T-helper 17 cell (primary cell): ENCODE measurements around the gene SLC25A29. TPM values are rescaled to one million over a fixed set of nuclear protein-coding genes. Genes with fewer than 3 reads are reported as not detected.

Experiments used
- ATAC-seq: fragments of 150-1000 bp; cut with Tn5 transposase; 2 replicates; pipeline ENCODE4 v1.10.0; 2021; ENCODE audit warnings: mild to moderate bottlenecking, moderate library complexity
- DNase-seq, 3 donors: peaks; one replicate each; pipeline versions ENCODE4 v3.0.0 to v3.0.0-alpha.2; 2020 to 2021
- H3K9me3 ChIP-seq: one replicate; pipeline ENCODE4 v1.7.0; 2013; ENCODE audit warnings: low read length, mild to moderate bottlenecking; ENCODE audit not compliant: control insufficient read depth, poor library complexity, severe bottlenecking
- H3K27ac Mint-ChIP-seq: one replicate; pipeline ENCODE4 v1.8.0; 2022; ENCODE audit warnings: mild to moderate bottlenecking, moderate library complexity, mixed read lengths
- H3K27me3 Mint-ChIP-seq: one replicate; pipeline ENCODE4 v1.8.0; 2022; ENCODE audit warnings: mixed read lengths
- H3K36me3 Mint-ChIP-seq: one replicate; pipeline ENCODE4 v1.8.0; 2022; ENCODE audit warnings: low read depth, mixed read lengths
- H3K4me1 Mint-ChIP-seq: one replicate; pipeline ENCODE4 v1.8.0; 2022; ENCODE audit warnings: mild to moderate bottlenecking, mixed read lengths
- H3K4me3 Mint-ChIP-seq: one replicate; pipeline ENCODE4 v1.8.0; 2022; ENCODE audit warnings: mild to moderate bottlenecking, moderate library complexity, mixed read lengths
- total RNA-seq, 4 donors: library from RNA in 2 of 4; stranded (reverse) in 2 of 4; gene quantifications; one replicate each; pipeline ENCODE4 v1.2.3 and lab custom pipeline; 2022 to 2026

SLC25A29 gene
- total RNA-seq, 2 donors from 2014 or later: 3.7 to 5.9 TPM

- no peak for DNase-seq
- no peaks in the 10 kb centered on the region for H3K27me3 Mint-ChIP-seq
- no peaks in the 10 kb centered on the region for H3K9me3 ChIP-seq
- H3K27ac Mint-ChIP-seq: no peak overlapping the region
- H3K4me1 Mint-ChIP-seq: no peaks in the 10 kb centered on the region
- H3K36me3 Mint-ChIP-seq: no peaks in the 10 kb centered on the region
- H3K4me3 Mint-ChIP-seq: no peak overlapping the region
- no peak for ATAC-seq
Observed at GRCh38 chr14:100325958-100326357, 19.7 kb upstream of the SLC25A29 start.

- Mint-ChIP-seq H3K27me3 (no peaks in the 10 kb centered on the region), H3K4me1 (no peaks in the 10 kb centered on the region), H3K27ac (no peak overlapping the region), H3K4me3 (no peak overlapping the region), H3K36me3 (peaks cover under 1% of the 10 kb centered on the region)
- DNase-seq (no peak), ATAC-seq (no peak)
- no peaks in the 10 kb centered on the region for H3K9me3 ChIP-seq
Observed at GRCh38 chr14:100325231-100325632, 19.0 kb upstream of the SLC25A29 start.

GRCh38 chr14:100323942-100324307 is 17.7 kb upstream of the SLC25A29 start:
- Mint-ChIP-seq H3K27me3 (no peaks in the 10 kb centered on the region), H3K36me3 (peaks cover 3% of the 10 kb centered on the region), H3K4me3 (no peak overlapping the region), H3K27ac (no peak overlapping the region), H3K4me1 (peaks cover 5% of the 10 kb centered on the region)
- DNase-seq: no peak
- no peaks in the 10 kb centered on the region for H3K9me3 ChIP-seq
- ATAC-seq: no peak

GRCh38 chr14:100323121-100323941 is 17.1 kb upstream of the SLC25A29 start, which contains the start of gene SLC25A47:
SLC25A47 (plus strand) TSS chr14:100323339; CDS start chr14:100323415, 76 bp downstream.
- DNase-seq (no peak), ATAC-seq (no peak)
- Mint-ChIP-seq H3K27ac (no peak within 1 kb of the TSS), H3K4me1 (peaks cover 5% of the 10 kb centered on the region), H3K36me3 (peaks cover 3% of the 10 kb centered on the region), H3K4me3 (no peak within 1 kb of the TSS), H3K27me3 (no peaks in the 10 kb centered on the region)
- no peaks in the 10 kb centered on the region for H3K9me3 ChIP-seq

- no peaks in the 10 kb centered on the region for H3K27me3 Mint-ChIP-seq
Observed at GRCh38 chr14:100322138-100322957, 16.1 kb upstream of the SLC25A29 start.

GRCh38 chr14:100321473-100322137 is 15.4 kb upstream of the SLC25A29 start:
- Mint-ChIP-seq H3K4me3 (no peak overlapping the region), H3K36me3 (peaks cover 3% of the 10 kb centered on the region), H3K4me1 (peaks cover 7% of the 10 kb centered on the region), H3K27ac (no peak overlapping the region), H3K27me3 (no peaks in the 10 kb centered on the region)
- no peaks in the 10 kb centered on the region for H3K9me3 ChIP-seq
- ATAC-seq (no peak), DNase-seq (no peak)

More at GRCh38 chr14:100322138-100322957, 16.1 kb upstream of the SLC25A29 start:
- no peaks in the 10 kb centered on the region for H3K9me3 ChIP-seq
- no peak for DNase-seq
- ATAC-seq: no peak
- H3K27ac Mint-ChIP-seq: no peak overlapping the region
- H3K4me1 Mint-ChIP-seq: peaks cover 7% of the 10 kb centered on the region
- H3K36me3 Mint-ChIP-seq: peaks cover 3% of the 10 kb centered on the region
- H3K4me3 Mint-ChIP-seq: no peak overlapping the region

GRCh38 chr14:100320157-100320856 is 14.1 kb upstream of the SLC25A29 start:
- H3K4me1 Mint-ChIP-seq: peaks cover 7% of the 10 kb centered on the region
- H3K36me3 Mint-ChIP-seq: peaks cover 3% of the 10 kb centered on the region
- no peak for ATAC-seq
- DNase-seq: no peak
- H3K9me3 ChIP-seq: no peaks in the 10 kb centered on the region
- peak overlapping the region; percentile 63 for H3K4me3 Mint-ChIP-seq
- H3K27ac Mint-ChIP-seq: no peak overlapping the region
- H3K27me3 Mint-ChIP-seq: no peaks in the 10 kb centered on the region

GRCh38 chr14:100317912-100318808 is 11.9 kb upstream of the SLC25A29 start:
- peak overlapping the region; percentile 34 for H3K27ac Mint-ChIP-seq
- H3K36me3 Mint-ChIP-seq: peaks cover 3% of the 10 kb centered on the region
- ATAC-seq (peak; percentile 98), DNase-seq (peak; percentile 47 to 65 (median 56))
- H3K27me3 Mint-ChIP-seq: no peaks in the 10 kb centered on the region
- no peaks in the 10 kb centered on the region for H3K9me3 ChIP-seq
- peak overlapping the region; percentile 76 for H3K4me3 Mint-ChIP-seq
- H3K4me1 Mint-ChIP-seq: peaks cover 10% of the 10 kb centered on the region

DNA sequence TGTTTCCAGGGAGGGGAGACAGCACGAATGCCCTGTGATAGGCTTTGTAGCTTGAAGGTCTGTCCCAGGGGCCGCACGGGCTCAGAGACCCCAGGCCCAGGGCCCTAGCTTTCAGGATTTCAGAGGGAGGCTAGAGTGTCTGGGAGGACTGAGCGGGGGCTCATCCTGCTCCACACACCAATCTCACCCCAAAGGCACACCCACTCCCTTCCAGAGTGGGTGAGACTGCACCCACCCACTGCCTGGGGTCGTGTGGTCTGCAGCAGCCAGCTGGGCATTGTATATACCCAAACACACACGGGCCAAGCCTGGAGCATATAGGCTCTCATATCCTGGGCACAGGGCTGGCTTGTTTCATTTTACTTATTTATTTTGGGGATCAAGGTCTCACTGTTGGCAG is 11.1 kb upstream of the SLC25A29 start:
- Mint-ChIP-seq H3K4me1 (peaks cover 10% of the 10 kb centered on the region), H3K36me3 (peaks cover 3% of the 10 kb centered on the region), H3K27ac (peak overlapping the region; percentile 34), H3K4me3 (peak overlapping the region; percentile 76), H3K27me3 (no peaks in the 10 kb centered on the region)
- ATAC-seq (no peak), DNase-seq (no peak)
- no peaks in the 10 kb centered on the region for H3K9me3 ChIP-seq

GRCh38 chr14:100314724-100315123 is 8.5 kb upstream of the SLC25A29 start:
- no peaks in the 10 kb centered on the region for H3K9me3 ChIP-seq
- peaks cover 13% of the 10 kb centered on the region for H3K4me1 Mint-ChIP-seq
- no peaks in the 10 kb centered on the region for H3K27me3 Mint-ChIP-seq
- H3K36me3 Mint-ChIP-seq: no peaks in the 10 kb centered on the region
- no peak overlapping the region for H3K27ac Mint-ChIP-seq
- DNase-seq (no peak), ATAC-seq (no peak)
- no peak overlapping the region for H3K4me3 Mint-ChIP-seq

DNA sequence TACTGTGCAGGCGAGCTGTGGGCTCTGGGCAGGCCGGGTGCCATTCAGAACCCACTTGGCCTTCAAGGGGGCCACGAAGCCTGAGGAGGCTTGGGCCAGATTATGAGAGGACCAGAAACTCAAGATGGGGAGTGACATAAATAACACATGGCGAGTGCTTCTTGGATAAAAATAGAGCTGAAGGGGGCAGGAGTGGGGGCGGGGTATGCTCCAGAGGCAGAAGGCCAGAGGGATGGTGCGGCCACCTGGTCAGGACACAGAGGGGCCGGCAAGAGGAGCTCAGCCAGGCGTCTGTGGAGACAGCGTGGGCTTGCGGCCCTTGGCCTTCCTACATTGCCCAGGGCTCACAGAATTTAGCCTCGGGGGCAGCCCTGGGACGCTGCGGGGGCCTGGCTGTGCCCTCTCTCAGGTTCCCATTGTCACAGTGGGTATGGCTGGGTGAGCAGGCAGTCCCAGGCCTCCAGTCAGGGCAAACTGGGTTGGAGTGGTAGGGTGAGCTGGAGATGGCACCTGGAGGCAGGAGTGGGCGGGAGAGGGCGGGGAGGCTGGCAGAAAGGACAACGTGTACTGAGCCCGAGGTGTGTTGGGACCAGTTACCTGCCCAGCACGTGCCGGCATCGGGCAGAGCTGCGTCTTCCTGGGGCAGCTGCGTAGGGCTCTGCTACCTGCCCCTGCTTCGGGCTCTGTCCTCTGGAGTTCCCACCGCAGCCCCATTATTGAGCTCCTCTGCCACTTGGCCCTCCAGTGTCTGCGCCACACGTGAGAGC is 7.4 kb upstream of the SLC25A29 start:
- H3K4me3 Mint-ChIP-seq: no peak overlapping the region
- no peaks in the 10 kb centered on the region for H3K27me3 Mint-ChIP-seq
- H3K27ac Mint-ChIP-seq: no peak overlapping the region
- DNase-seq (no peak), ATAC-seq (no peak)
- H3K9me3 ChIP-seq: no peaks in the 10 kb centered on the region
- H3K4me1 Mint-ChIP-seq: peaks cover 11% of the 10 kb centered on the region
- H3K36me3 Mint-ChIP-seq: no peaks in the 10 kb centered on the region
